ENCODE data around the gene KRTAP5-6. TPM values are rescaled to one million over a fixed set of nuclear protein-coding genes. Genes with fewer than 3 reads are reported as not detected.

KRTAP5-6 gene
- total RNA-seq, 1 experiment from 2014 or later = not detected

DNA sequence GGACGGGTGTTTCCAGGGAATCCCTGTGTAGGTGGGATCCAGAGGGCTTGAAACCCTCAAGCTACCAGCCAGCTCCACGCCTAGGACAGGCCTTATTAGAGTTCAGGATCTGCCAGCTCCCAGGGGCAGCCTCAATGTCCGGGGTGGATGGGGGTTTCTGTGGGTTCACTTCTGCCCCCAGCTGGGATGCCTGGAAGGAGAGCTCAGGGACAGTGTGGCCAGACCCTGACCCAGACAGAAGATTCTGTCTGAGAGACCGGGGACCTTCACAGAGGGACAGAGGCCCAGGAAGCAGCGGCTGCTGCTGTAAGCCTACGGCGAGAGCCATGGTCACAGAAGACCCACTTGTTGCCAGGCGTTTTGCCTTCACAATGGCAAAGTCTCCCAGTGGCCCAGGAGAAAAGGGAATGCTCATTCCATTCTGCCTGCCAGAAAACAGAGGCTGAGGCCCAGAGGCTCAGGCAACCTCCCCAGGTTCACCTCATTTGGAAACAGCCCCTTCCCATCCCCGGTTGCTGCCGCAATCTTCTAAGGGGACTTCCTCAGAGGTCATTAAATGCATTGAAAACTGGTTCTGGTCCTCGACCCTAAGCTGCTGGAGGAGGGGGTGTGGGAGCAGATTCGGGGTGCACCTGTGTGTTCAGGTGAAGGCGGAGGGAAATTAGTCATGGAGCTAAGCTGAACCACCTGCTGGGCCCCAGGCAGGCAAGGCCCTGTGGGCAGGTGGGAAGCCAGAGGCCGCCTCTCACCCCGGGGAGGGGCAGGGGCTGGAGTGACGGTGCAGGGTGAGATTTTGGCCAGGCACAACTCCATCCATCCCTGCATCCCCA, 4.9 kb upstream of the KRTAP5-6 start:
- no peaks in the 10 kb centered on the region for H3K27me3 ChIP-seq
- no peak for DNase-seq
- no peaks in the 10 kb centered on the region for H3K36me3 ChIP-seq
- no peaks in the 10 kb centered on the region for H3K9me3 ChIP-seq
- H3K4me3 ChIP-seq = no peak overlapping the region

DNA sequence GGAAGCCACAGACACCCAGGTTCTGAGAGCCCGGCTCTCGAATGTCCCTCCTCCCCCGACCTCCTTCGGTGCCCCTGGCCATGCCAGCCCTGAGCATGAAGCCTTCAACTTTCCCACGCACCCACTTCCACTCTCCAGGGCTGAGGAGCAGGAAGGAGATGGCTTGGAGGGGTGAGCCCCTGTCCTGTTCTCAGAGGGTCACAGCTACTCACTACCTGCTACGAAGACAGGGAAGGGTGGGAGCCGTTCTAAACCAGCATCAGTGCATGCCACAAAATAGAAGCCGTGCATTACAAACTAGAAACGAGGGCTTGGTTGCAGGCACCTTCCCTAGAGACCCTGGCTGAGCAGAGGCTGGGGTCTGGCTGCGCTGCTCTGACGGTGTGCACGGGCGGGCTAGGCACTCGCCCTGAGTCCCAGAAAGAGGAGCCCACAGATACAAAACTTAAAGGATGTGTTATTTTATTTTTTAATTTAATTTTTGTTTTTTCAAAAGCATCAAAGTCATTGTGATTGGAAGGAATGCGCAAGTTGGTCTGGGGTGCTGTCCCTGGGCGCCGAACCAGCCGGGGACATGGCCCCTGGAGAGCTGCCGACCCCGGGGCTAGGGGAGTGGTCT, 4.2 kb upstream of the KRTAP5-6 start:
- H3K9me3 ChIP-seq = no peaks in the 10 kb centered on the region
- H3K36me3 ChIP-seq = no peaks in the 10 kb centered on the region
- H3K27me3 ChIP-seq = no peaks in the 10 kb centered on the region
- no peak overlapping the region; the same call in 1 of the 2 replicates for H3K4me3 ChIP-seq
- DNase-seq = no peak

DNA sequence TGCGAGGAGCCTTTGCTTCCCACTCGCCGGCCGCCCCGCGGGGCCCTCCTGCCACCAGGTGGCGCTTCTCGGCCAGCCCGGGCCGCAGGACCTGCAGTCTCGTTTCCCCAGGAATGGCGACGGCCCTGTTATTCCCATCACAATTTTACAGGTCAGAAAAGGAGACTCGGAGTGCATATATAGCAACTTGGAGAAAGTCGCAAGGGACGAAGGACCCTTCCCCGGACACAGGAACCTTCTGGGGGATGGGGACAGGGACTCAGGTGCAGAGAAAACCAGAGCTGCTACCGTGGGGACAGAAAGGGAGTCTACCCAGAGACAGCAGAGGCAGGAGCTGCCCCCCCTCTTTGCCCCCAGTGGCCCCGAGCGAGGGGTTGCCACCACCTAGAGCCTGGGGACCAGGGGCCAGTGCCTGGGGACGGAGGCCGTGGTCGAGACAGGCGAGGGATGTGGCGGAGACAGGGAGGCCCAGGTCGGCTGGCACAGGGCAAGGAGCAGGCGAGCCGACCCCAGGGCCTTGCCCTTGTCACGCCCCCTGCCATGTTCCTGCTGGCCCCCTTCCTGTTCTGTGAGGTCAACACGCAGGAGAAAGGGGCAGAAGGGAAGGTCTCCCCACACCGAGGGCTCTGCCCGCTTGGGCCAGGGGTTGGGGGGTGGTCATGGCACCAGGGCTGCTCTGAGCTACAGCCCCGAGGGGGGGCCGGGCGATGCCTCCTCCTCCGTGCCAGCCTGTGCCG, 3.5 kb upstream of the KRTAP5-6 start:
- Histone ChIP-seq H3K4me3 (peak overlapping the region; percentile 46), H3K9me3 (no peaks in the 10 kb centered on the region), H3K36me3 (no peaks in the 10 kb centered on the region), H3K27me3 (no peaks in the 10 kb centered on the region)
- DNase-seq = peak; percentile 80

DNA sequence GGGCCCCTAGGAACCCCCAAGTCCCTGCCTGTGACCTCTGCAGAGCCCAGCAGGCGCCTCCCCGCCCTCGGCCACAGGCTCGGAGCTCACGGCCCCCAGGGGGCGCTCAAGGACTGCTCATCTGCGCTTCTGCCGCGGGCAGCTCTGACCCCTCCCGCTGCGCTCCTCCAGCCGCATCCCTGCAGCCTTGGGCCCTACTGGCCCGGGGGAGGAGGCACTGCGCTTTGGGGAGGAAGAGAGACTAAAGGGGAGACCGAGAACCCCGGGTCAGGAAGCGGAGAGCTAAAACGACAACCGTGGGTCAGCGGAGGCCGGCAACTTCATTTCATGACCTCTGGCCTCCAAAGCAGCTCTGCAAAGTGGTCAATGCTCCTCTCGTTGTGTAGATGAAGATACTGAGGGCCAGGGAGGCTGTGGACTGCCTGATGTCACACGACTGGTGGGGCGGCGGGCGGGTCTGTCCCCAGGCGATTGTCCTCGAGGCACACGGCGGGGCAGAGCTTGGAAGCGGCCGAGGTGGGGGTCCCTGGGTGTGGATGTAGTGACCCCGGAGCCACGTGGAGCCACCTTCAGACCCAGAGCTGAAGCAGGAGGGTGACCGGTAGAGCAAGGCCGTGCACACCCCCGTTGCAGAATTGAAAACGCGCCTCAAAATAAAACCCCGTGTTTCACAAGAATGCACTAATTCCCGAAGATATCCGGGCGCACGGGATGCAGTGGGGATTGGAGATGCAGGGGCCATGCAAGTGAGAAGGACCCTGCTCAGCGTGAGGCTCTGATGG, 2.7 kb upstream of the KRTAP5-6 start:
- no peaks in the 10 kb centered on the region for H3K36me3 ChIP-seq
- peak; percentile 81 for DNase-seq
- no peaks in the 10 kb centered on the region for H3K27me3 ChIP-seq
- H3K4me3 ChIP-seq = peak overlapping the region; percentile 46
- no peaks in the 10 kb centered on the region for H3K9me3 ChIP-seq

DNA sequence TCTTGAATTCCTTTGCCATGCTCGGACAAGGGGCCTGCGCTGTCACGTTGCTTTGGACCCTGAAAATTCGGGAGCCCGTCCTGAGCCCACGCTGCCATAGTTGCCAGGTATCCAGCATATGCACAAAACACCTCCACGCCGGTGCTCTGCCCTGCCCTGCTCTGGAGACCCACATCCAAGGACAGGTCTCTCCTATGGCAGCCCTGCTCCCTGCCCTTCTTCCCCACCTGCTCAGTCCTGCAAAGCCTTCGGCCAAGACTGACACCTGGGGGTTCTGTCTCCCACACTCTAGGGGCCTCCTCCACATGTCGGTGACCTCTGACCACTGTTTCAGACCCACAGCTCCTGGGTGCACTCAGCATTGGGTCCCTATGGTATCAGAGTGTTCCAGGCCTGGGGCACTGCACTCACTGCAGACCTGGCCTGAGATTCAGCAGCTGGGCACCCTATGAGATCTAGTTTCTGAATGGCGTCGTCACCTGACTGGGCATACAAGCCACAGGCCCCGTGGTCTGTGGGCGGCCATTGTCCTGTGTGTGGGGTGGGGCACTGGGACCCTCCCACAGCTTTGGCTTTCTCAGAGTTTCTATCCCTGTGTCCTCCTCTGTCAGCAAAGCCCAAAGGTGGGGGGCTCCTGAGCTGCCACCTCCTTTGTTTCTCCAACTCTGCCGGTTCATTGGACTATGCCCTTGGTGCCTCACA, 2.0 kb upstream of the KRTAP5-6 start:
- H3K27me3 ChIP-seq = no peaks in the 10 kb centered on the region
- H3K36me3 ChIP-seq = no peaks in the 10 kb centered on the region
- DNase-seq = no peak
- no peak overlapping the region for H3K4me3 ChIP-seq
- H3K9me3 ChIP-seq = no peaks in the 10 kb centered on the region

DNA sequence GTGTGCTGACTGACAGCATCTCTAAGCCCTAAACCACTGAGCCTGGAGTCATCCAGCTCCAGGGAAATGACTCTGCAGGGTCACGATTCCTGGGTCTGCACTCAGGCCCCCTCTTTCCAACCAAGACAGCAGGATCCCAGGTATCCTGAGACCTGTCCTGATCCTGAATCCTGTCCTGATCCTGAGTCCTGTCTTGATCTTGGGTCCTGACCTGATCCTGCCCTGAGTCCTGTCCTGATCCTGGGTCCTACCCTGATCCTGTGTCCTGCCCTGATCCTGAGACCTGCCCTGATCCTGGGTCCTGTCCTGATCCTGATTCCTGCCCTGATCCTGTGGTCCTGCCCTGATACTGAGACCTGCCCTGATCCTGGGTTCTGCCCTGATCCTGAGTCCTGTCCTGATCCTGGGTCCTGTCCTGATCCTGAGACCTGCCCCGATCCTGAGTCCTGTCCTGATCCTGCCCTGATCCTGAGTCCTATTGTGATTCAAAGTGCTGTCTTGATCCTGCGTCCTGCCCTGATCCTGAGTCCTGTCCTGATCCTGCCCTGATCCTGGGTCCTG, 1.4 kb upstream of the KRTAP5-6 start:
- no peak for DNase-seq
- H3K27me3 ChIP-seq = no peaks in the 10 kb centered on the region

DNA sequence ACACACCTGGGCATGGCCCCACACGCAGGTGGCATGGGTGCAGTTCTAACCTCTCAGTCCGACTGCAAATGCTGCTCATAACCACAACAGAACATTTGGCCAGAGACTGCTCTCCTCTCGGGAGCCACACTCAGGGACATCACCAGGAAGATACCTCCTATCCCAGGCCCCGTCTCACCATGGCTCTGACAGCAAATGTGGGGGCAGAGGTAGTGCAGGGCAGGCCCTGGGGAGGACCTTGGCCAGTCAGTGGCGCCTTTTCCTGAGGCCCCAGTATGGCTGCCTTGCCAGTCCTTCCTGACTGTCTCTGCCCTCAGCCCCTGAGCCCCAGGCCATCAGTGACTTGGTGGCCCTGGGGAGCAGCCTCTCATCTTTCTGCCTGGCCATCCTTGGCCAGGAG, 2.8 kb downstream of the KRTAP5-6 start:
- Histone ChIP-seq H3K36me3 (no peaks in the 10 kb centered on the region), H3K9me3 (peaks cover 2% of the 10 kb centered on the region; the same call in 1 of the 2 replicates), H3K4me3 (no peak overlapping the region), H3K27me3 (no peaks in the 10 kb centered on the region)
- DNase-seq = no peak

More for the DNA sequence above, 1.4 kb upstream of the KRTAP5-6 start:
- H3K9me3 ChIP-seq = no peaks in the 10 kb centered on the region
- H3K36me3 ChIP-seq = no peaks in the 10 kb centered on the region
- no peak overlapping the region for H3K4me3 ChIP-seq

DNA sequence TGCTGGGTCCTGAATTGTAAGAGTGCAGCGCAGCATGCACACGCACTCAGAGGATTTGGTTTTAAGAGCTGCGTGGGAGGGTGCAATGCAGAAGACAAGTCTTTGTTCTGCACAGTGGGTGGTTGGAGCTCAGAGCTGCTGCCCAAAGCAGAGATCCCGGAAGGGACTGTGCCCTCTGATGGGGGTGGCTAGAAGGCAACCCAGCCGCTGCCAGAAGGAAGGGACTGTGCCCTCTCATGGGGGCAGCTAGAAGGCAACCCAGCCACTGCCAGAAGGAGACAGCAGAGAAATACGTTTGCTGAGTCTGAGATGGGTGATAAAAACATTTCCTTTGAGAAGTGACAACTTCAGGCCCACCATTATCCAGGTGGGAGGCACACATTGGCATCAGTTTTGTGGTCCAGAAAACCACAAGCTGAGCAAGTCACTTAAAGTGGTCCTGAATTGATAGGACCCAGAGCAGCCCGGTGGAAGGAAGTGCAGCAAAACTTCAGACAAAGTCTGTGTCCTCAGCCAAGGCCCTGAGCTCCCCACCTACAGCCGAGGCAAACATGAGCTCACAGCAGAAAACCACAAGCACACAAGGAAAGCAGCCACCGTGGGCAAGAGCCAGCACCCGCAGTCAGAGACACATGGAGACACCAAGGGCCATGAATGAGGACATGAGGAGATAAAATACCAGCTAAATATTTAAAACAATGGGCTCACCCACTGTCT, 4.3 kb downstream of the KRTAP5-6 start:
- no peak for DNase-seq
- no peak overlapping the region for H3K4me3 ChIP-seq
- H3K27me3 ChIP-seq = no peaks in the 10 kb centered on the region
- no peaks in the 10 kb centered on the region for H3K36me3 ChIP-seq
- peaks cover 2% of the 10 kb centered on the region; the same call in 1 of the 2 replicates for H3K9me3 ChIP-seq

DNA sequence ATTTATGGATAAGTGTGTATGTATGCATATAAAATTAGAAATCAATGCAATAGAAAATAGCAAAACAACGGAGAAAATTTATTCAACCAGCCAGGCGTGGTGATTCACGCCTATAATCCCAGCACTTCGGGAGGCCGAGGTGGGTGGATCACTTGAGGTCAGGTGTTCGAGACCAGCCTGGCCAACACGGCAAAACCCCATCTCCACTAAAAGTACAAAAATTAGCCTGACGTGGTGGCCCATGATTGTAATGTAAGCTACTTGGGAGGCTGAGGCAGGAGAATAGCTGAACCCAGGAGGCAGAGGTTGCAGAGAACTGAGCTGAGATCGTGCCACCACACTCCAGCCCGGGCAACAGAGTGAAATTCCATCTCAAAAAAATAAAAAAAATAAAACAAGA, 5.5 kb downstream of the KRTAP5-6 start:
- DNase-seq = no peak
- H3K4me3 ChIP-seq = no peak overlapping the region
- peaks cover 4% of the 10 kb centered on the region; the same call in 1 of the 2 replicates for H3K27me3 ChIP-seq
- H3K36me3 ChIP-seq = no peaks in the 10 kb centered on the region
- peaks cover 2% of the 10 kb centered on the region; the same call in 1 of the 2 replicates for H3K9me3 ChIP-seq

DNA sequence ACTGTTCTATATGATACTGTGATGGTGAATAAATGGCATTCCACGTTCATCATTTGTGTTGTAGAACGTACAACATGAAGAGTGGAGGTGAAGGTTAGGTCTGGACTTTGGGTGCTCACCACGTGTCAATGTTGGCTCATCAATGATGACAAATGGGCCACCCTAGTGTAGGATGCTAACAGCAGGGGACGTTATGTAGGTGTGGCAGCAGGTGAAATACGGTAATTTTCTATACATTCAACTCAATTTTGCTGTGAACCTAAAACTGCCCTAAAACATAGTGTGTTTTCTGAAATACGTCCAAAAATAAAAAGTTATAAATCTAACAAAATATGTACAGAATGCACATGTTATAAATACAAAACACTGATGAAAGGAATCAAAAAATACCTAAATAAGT, 6.2 kb downstream of the KRTAP5-6 start:
- DNase-seq = no peak
- H3K27me3 ChIP-seq = peaks cover 5% of the 10 kb centered on the region; the same call in 1 of the 2 replicates
- H3K36me3 ChIP-seq = no peaks in the 10 kb centered on the region
- no peak overlapping the region for H3K4me3 ChIP-seq
- peaks cover 2% of the 10 kb centered on the region; the same call in 1 of the 2 replicates for H3K9me3 ChIP-seq

DNA sequence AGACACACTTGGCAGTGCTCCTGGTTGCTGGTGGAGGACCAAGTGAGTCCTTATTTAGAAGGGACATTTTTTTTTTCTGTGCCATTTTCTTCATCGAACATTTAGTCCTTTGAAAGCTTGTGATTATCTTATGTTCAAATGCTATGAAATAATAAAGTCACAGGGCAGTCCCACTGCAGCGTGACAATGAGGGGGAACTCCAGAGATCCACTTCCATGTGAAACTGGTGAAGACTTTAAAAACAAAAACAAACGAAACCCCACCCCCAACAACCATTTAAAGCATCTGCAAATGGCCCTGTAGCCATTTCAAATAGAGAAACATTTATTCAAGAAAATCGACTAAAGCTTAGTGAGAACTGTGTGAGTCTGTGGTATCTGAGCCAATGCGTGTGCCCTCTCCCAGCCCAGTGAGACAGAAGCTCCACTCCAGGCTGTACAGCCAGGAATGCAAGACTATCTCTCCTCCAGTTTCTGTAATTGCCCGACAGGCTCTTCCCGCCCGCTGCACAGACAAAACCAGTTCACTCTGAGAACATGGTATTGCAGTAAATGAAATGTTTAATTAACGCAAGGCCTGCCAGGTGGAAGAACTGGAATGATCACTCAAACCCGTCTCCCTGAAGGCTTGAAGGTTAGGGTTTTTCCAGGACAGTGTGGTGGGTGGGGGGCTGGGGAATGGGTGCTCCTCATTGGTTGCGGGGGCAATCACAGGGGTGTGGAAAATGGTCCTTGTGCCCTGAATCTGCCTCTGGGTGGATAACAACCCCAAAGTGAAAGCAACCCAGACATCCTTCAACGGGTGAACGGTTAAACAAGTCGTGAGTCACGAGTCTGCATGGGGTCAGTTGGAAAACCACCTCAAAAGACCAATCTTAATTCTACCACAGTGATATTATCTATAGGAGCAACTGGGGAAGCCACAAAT, 8.4 kb downstream of the KRTAP5-6 start:
- peaks cover 5% of the 10 kb centered on the region; the same call in 1 of the 2 replicates for H3K27me3 ChIP-seq
- no peak for DNase-seq
- no peaks in the 10 kb centered on the region for H3K36me3 ChIP-seq
- peaks cover 2% of the 10 kb centered on the region; the same call in 1 of the 2 replicates for H3K9me3 ChIP-seq
- no peak overlapping the region for H3K4me3 ChIP-seq

DNA sequence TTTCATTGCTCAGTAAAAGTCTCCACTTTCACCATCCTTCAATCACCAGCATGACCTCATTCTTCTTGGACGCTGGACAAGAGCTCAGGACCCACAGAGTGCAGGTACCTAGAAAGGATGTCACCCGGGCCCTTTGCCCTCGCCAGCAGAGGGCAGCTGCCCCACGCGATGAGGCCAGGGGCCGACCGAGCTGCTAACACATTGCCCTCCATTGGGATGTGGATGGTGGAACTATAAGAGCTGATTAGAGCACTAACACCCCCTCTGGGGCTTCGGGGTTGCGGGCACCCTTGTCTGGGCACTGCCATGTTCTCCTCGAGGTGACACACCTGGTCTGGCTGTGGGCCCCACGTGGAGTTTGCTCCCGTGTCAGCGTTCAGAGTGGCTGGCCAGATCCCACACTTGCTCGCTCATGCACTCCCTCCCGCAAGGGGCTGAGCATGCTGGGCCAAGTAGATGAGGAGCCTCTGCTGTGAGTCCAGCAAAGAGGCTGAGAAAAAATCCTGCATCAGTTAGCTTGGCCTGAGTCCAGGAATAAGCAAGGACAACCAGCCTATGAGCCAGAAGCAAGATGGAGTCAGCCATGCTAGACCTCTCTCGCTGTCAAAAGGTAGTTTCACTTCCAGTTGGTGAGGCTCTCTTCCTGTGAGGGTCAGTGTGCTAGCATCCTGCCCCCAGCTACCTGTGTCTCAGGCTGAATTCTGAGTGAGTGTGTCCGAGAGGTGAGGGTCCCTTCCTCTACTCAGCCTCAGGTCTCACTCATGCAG, 9.8 kb downstream of the KRTAP5-6 start:
- peak; percentile 20 for DNase-seq
- Histone ChIP-seq H3K4me3 (no peak overlapping the region), H3K9me3 (peaks cover under 1% of the 10 kb centered on the region; the same call in 1 of the 2 replicates), H3K27me3 (peaks cover 7% of the 10 kb centered on the region), H3K36me3 (no peaks in the 10 kb centered on the region)

DNA sequence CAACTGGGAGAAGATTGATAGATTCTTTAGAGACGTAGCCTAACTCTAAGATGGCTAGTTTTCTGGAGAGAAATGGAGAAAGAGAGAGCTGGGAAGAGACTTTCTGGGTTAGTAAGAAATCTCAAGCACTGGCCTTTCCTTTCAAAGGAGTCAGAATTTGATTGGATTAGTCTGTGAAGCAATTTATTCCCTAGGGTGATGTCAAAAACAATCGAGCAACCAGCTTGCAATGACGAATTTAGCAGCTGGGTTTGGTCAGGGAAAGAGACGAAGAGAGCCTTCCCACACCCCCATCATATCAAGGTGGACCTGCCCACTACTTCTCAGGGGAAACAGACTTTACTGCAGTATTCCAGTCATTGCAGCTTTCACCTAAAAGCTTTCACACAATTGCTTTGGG, 10.8 kb downstream of the KRTAP5-6 start:
- H3K4me3 ChIP-seq = no peak overlapping the region
- no peaks in the 10 kb centered on the region for H3K36me3 ChIP-seq
- H3K9me3 ChIP-seq = no peaks in the 10 kb centered on the region
- no peak for DNase-seq
- peaks cover 10% of the 10 kb centered on the region for H3K27me3 ChIP-seq

Measured in MG63 (cell line).